ENCODE measurements around the gene E2F7.
"Not testable (repeated sequence)": the region's sequence is repeated elsewhere in the genome, so short reads cannot be mapped to it uniquely, and the experiment has no call there.

E2F7 gene

DNA sequence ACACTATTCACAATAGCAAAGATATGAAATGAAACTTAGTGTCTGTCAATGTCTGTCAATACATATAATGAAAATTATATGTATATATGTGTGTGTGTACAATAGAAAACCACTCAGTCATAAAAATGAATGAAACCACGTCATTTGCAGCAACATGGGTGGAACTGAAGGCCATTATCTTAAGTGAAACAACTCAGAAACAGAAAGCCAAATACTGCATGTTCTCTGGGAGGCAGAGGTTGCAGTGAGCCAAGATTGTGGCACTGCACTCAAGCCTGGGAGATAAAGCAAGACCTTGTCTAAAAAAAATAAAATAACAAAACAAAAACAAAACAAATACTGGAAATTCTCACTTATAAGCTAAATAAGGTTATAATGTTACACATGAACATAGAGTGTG, 16.7 kb upstream of the E2F7 start:
- no peak overlapping the region for H3K4me3 ChIP-seq (ENCODE audit: low read length)
- DNase-seq (ENCODE audit: low read depth), result no peak
- TF ChIP-seq, protein P1, sequence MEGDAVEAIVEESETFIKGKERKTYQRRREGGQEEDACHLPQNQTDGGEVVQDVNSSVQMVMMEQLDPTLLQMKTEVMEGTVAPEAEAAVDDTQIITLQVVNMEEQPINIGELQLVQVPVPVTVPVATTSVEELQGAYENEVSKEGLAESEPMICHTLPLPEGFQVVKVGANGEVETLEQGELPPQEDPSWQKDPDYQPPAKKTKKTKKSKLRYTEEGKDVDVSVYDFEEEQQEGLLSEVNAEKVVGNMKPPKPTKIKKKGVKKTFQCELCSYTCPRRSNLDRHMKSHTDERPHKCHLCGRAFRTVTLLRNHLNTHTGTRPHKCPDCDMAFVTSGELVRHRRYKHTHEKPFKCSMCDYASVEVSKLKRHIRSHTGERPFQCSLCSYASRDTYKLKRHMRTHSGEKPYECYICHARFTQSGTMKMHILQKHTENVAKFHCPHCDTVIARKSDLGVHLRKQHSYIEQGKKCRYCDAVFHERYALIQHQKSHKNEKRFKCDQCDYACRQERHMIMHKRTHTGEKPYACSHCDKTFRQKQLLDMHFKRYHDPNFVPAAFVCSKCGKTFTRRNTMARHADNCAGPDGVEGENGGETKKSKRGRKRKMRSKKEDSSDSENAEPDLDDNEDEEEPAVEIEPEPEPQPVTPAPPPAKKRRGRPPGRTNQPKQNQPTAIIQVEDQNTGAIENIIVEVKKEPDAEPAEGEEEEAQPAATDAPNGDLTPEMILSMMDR (IDR thresholded peaks at IDR 0.05; ENCODE audit: insufficient read depth, low read depth, low read length, missing control alignments), result no peak

DNA sequence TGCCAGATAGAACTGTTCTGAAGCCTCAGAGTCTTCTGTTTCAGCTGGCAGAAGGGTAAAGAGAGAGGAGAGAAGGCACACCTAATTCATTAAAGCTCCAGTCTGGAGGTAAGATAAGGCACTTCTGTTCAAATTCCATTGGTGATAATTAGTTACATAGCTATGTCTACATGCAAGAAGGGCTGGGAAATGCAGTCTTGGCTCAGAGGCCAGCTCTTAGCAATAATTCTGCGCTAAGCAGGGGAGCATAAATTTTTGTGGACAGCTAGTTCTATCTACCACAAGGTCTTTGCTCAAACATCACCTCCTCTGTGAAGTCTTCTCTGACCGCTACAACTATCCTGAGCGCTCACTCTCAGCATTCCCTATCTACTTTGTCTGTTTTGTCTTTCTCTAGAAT, 14.3 kb upstream of the E2F7 start:
- no peak overlapping the region for H3K4me3 ChIP-seq (ENCODE audit: low read length)
- TF ChIP-seq, protein P1 (IDR thresholded peaks at IDR 0.05; ENCODE audit: insufficient read depth, low read depth, low read length, missing control alignments), result no peak
- no peak for DNase-seq (ENCODE audit: low read depth)

DNA sequence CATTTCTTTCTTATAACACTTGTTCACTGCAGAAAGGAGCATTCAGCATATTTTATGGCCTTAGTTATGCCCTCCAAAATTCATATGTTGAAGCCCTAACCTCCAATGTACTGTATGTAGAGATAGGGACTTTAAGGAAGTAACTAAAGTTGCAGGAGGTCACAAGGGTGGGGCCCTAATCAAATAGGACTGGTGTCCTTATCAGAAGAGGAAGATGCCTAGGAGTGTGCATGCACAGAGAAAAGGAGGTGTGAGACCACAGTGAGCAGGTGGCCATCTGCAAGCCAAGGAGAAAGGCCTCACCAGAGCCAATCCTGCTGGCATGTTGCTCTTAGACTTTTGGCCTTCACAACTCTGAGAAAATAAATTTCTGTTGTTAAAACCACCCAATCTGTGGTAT, 12.9 kb upstream of the E2F7 start:
- TF ChIP-seq, protein P1 (IDR thresholded peaks at IDR 0.05; ENCODE audit: insufficient read depth, low read depth, low read length, missing control alignments), result no peak
- no peak for DNase-seq (ENCODE audit: low read depth)
- no peak overlapping the region for H3K4me3 ChIP-seq (ENCODE audit: low read length)

DNA sequence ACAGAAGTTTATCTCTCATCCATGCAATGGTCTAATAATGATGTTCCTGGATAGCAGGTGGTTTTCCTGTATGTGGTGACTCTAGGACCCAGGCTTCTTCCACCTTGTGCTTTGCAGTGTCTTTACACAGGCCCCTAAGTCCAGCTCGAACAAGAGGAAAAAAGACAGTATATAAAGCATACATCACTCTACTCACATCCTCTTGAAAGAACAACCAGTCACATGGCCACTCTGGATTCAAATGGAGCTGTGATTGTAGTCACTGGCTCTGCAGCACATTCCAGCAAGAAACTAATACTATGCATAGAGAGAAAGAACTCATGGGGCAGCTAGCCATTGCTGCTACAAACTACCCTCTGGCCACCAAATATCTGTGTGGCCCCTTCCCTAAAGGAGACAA, 11.5 kb upstream of the E2F7 start:
- TF ChIP-seq, protein P1 (IDR thresholded peaks at IDR 0.05; ENCODE audit: insufficient read depth, low read depth, low read length, missing control alignments), result no peak
- no peak for DNase-seq (ENCODE audit: low read depth)
- H3K4me3 ChIP-seq (ENCODE audit: low read length), result no peak overlapping the region

DNA sequence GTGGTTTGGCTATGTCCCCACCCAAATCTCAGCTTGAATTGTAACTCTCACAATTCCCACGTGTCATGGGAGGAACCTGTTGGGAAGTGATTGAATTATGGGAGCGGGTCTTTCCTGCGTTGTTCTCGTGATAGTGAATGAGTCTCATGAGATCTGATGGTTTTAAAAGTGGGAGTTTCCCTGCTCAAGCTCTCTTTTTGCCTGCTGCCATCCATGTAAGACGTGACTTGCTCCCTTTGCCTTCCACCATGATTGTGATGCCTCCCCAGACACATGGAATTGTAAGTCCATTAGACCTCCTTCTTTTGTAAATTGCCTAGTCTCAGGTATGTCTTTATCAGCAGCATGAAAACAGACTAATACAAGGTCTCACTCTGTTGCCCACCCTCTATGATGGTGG, 8.5 kb upstream of the E2F7 start:
- H3K4me3 ChIP-seq (ENCODE audit: low read length); DNase-seq (ENCODE audit: low read depth): not testable (repeated sequence)

GRCh38 chr12:77072833-77073495, 7.6 kb upstream of the E2F7 start:
- TF ChIP-seq, protein P1 (IDR thresholded peaks at IDR 0.05; ENCODE audit: insufficient read depth, low read depth, low read length, missing control alignments), result no peak
- no peak overlapping the region for H3K4me3 ChIP-seq (ENCODE audit: low read length)
- DNase-seq (ENCODE audit: low read depth), result no peak

DNA sequence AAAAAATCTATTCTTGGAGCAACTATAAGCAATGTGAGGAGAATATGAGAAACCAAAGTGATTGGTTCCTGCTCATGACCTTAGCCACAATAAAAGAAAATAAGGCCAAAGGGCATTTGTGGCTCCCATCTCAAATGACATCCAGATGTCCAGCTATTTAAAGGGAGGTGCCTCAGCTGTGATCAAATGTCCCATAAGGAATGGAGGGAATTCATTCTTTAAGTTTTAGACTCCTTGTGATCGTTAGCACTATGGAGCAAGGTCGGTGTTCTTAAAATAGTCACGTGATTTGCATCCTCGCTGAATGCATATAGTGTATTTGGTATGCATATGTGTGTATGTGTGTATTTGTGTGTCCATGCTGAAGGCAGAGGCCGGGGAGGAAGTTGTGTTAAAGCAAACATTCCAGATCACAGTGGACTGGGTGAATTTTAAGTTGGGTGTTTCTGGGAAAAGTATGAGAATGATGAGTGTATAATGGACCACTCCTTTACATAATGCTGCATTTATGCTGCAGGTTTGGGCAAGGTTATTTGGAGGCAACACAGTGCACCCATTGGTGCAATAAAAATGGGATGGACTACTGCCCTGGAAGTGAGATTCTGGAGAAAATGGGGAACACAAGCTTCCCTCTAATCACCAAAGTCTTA, 5.6 kb upstream of the E2F7 start:
- TF ChIP-seq, protein P1 (IDR thresholded peaks at IDR 0.05; ENCODE audit: insufficient read depth, low read depth, low read length, missing control alignments), result no peak
- H3K4me3 ChIP-seq (ENCODE audit: low read length), result no peak overlapping the region
- DNase-seq (ENCODE audit: low read depth), result no peak
